OCI-LY7 (cell line): ENCODE results near the gene NEK11.

Source experiments
- CTCF ChIP-seq: fragments of 200-600 bp; sonication (generic); conservative IDR thresholded peaks from 2 replicates; pipeline ENCODE4 v1.5.1; 2014; ENCODE audit warnings: mild to moderate bottlenecking, antibody characterized with exemption, low read length, moderate library complexity, mixed read lengths
- EZH2phosphoT487 ChIP-seq: fragments of 200-600 bp; sonication (generic); IDR thresholded peaks from 2 replicates; pipeline ENCODE4 v1.6.1; 2018; ENCODE audit warnings: low read depth, borderline replicate concordance, mild to moderate bottlenecking, mixed run types, antibody characterized with exemption, low read length, moderate library complexity, mixed read lengths

DNA sequence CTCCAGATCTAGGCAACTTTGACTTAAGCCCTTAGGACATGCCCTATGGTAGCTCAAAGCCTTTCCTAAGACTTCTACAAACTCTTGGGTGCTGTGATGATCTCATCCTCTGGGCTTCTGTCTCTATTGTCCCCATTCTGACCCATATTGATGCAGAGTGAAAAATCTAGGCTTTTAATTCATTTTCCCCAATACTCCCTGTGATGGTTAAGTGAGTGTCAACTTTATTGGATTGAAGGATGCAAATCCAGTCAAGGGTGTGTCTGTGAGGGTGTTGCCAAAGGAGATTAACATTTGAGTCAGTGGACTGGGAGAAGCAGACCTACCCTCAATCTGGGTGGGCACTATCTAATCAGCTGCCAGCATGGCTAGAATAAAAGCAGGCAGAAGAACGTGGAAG lies 257.6 kb downstream of the NEK11 start:
- TF ChIP-seq CTCF (no peak), EZH2phosphoT487 (no peak)
